ENCODE measurements around the gene CRMP1.
A peak's percentile ranks its signal among the peaks of the same experiment; 100 is the strongest.

The CRMP1 gene

GRCh38 chr4:5919044-5919443 lies 26.2 kb upstream of the CRMP1 start:
- DNase-seq = no peak

GRCh38 chr4:5918331-5918985 lies 25.6 kb upstream of the CRMP1 start:
- DNase-seq = no peak

- DNase-seq = no peak
These were observed 24.8 kb upstream of the CRMP1 start for GRCh38 chr4:5917672-5918071.

GRCh38 chr4:5916229-5916628 lies 23.3 kb upstream of the CRMP1 start:
- no peak for DNase-seq

GRCh38 chr4:5913454-5913853 lies 20.6 kb upstream of the CRMP1 start:
- DNase-seq = no peak

- DNase-seq = peak; percentile 43
These were observed 19.7 kb upstream of the CRMP1 start for GRCh38 chr4:5912614-5913019.

GRCh38 chr4:5908876-5909427 lies 16.1 kb upstream of the CRMP1 start:
- no peak for DNase-seq

GRCh38 chr4:5906191-5906590 lies 13.3 kb upstream of the CRMP1 start:
- DNase-seq = no peak

- DNase-seq = no peak
These were observed 12.8 kb upstream of the CRMP1 start for GRCh38 chr4:5905714-5906113.

GRCh38 chr4:5900844-5901243 lies 8.0 kb upstream of the CRMP1 start:
- no peak for DNase-seq

GRCh38 chr4:5899881-5900280 lies 7.0 kb upstream of the CRMP1 start:
- DNase-seq = no peak

- DNase-seq = no peak
These were observed 6.5 kb upstream of the CRMP1 start for GRCh38 chr4:5899396-5899795.

GRCh38 chr4:5897674-5898073 lies 4.8 kb upstream of the CRMP1 start:
- DNase-seq = no peak

GRCh38 chr4:5895287-5895686 lies 2.4 kb upstream of the CRMP1 start:
- DNase-seq = no peak

GRCh38 chr4:5894266-5894665 lies 1.4 kb upstream of the CRMP1 start:
- no peak for DNase-seq

GRCh38 chr4:5893591-5893990 lies 705 bp upstream of the CRMP1 start:
- DNase-seq = no peak

GRCh38 chr4:5892323-5893003 lies 423 bp downstream of the CRMP1 start:
- DNase-seq = no peak

- no peak for DNase-seq
These were observed 1.1 kb downstream of the CRMP1 start for GRCh38 chr4:5891563-5892322.

- peak; percentile 45 for DNase-seq
These were observed 2.7 kb downstream of the CRMP1 start for GRCh38 chr4:5890063-5890727.

- DNase-seq = no peak
These were observed 3.7 kb downstream of the CRMP1 start for GRCh38 chr4:5889002-5889696.

- peak; percentile 29 for DNase-seq
These were observed 4.5 kb downstream of the CRMP1 start for GRCh38 chr4:5888222-5889001.
